ENCODE results near the gene NIPA2. TPM values are rescaled to one million over a fixed set of nuclear protein-coding genes. Genes with fewer than 3 reads are reported as not detected.

The NIPA2 gene
- total and polyA plus RNA-seq, 5 donors from 2014 or later = 39.6 to 66.4 (median 56.8) TPM

GRCh38 chr15:22885120-22885519 is 46.7 kb downstream of the NIPA2 start:
- Histone ChIP-seq H3K36me3 (ENCODE audit: control insufficient read depth, insufficient read depth, low read length) (no peaks in the 10 kb centered on the region), H3K4me3 (ENCODE audit: low read depth, low read length) (no peak overlapping the region), H3K9me3 (ENCODE audit: control insufficient read depth in 2 of 2, low read length in 2 of 2) (no peaks in the 10 kb centered on the region), H3K27me3 (ENCODE audit: control insufficient read depth, insufficient read depth, low read length) (no peaks in the 10 kb centered on the region), H3K4me1 (ENCODE audit: control insufficient read depth, insufficient read depth, low read length, poor library complexity, severe bottlenecking) (no peaks in the 10 kb centered on the region), H3K27ac (ENCODE audit: insufficient read depth, low read length, poor library complexity, severe bottlenecking) (no peak overlapping the region)
- H3K9me3 Mint-ChIP-seq = no peaks in the 10 kb centered on the region
- H3K27ac Mint-ChIP-seq = peak overlapping the region in 1 of 3 donors; percentile 11
- H3K4me1 Mint-ChIP-seq = no peaks in the 10 kb centered on the region
- H3K36me3 Mint-ChIP-seq = no peaks in the 10 kb centered on the region
- ATAC-seq (ENCODE audit: low read depth in 2 of 2) (no peak), DNase-seq (no peak)
- no peak overlapping the region for H3K4me3 Mint-ChIP-seq
- no peaks in the 10 kb centered on the region for H3K27me3 Mint-ChIP-seq

- Mint-ChIP-seq H3K9me3 (no peaks in the 10 kb centered on the region), H3K36me3 (no peaks in the 10 kb centered on the region), H3K27me3 (no peaks in the 10 kb centered on the region), H3K4me1 (no peaks in the 10 kb centered on the region), H3K4me3 (no peak overlapping the region), H3K27ac (no peak overlapping the region)
- no peaks in the 10 kb centered on the region for H3K27me3 ChIP-seq (ENCODE audit: control insufficient read depth, insufficient read depth, low read length)
- no peak overlapping the region for H3K4me3 ChIP-seq (ENCODE audit: low read depth, low read length)
- ATAC-seq (ENCODE audit: low read depth in 2 of 2) = no peak
- no peaks in the 10 kb centered on the region for H3K36me3 ChIP-seq (ENCODE audit: control insufficient read depth, insufficient read depth, low read length)
- DNase-seq = no peak
- H3K9me3 ChIP-seq (ENCODE audit: control insufficient read depth in 2 of 2, low read length in 2 of 2) = no peaks in the 10 kb centered on the region
- H3K4me1 ChIP-seq (ENCODE audit: control insufficient read depth, insufficient read depth, low read length, poor library complexity, severe bottlenecking) = no peaks in the 10 kb centered on the region
- no peak overlapping the region for H3K27ac ChIP-seq (ENCODE audit: insufficient read depth, low read length, poor library complexity, severe bottlenecking)
Measured at GRCh38 chr15:22887157-22887951, 48.9 kb downstream of the NIPA2 start.

GRCh38 chr15:22888120-22888859 is 49.8 kb downstream of the NIPA2 start:
- no peak for ATAC-seq (ENCODE audit: low read depth in 2 of 2)
- Histone ChIP-seq H3K4me3 (ENCODE audit: low read depth, low read length) (no peak overlapping the region), H3K4me1 (ENCODE audit: control insufficient read depth, insufficient read depth, low read length, poor library complexity, severe bottlenecking) (no peaks in the 10 kb centered on the region), H3K27ac (ENCODE audit: insufficient read depth, low read length, poor library complexity, severe bottlenecking) (no peak overlapping the region), H3K9me3 (ENCODE audit: control insufficient read depth in 2 of 2, low read length in 2 of 2) (no peaks in the 10 kb centered on the region), H3K36me3 (ENCODE audit: control insufficient read depth, insufficient read depth, low read length) (no peaks in the 10 kb centered on the region), H3K27me3 (ENCODE audit: control insufficient read depth, insufficient read depth, low read length) (no peaks in the 10 kb centered on the region)
- no peaks in the 10 kb centered on the region for H3K4me1 Mint-ChIP-seq
- H3K36me3 Mint-ChIP-seq = no peaks in the 10 kb centered on the region
- H3K9me3 Mint-ChIP-seq = no peaks in the 10 kb centered on the region
- H3K27ac Mint-ChIP-seq = no peak overlapping the region
- H3K4me3 Mint-ChIP-seq = no peak overlapping the region
- no peaks in the 10 kb centered on the region for H3K27me3 Mint-ChIP-seq
- DNase-seq = no peak

- Mint-ChIP-seq H3K4me1 (no peaks in the 10 kb centered on the region), H3K27ac (no peak overlapping the region), H3K4me3 (no peak overlapping the region), H3K9me3 (no peaks in the 10 kb centered on the region), H3K27me3 (no peaks in the 10 kb centered on the region), H3K36me3 (no peaks in the 10 kb centered on the region)
- no peaks in the 10 kb centered on the region for H3K4me1 ChIP-seq (ENCODE audit: control insufficient read depth, insufficient read depth, low read length, poor library complexity, severe bottlenecking)
- no peaks in the 10 kb centered on the region for H3K9me3 ChIP-seq (ENCODE audit: control insufficient read depth in 2 of 2, low read length in 2 of 2)
- DNase-seq = no peak
- H3K36me3 ChIP-seq (ENCODE audit: control insufficient read depth, insufficient read depth, low read length) = no peaks in the 10 kb centered on the region
- H3K4me3 ChIP-seq (ENCODE audit: low read depth, low read length) = no peak overlapping the region
- H3K27ac ChIP-seq (ENCODE audit: insufficient read depth, low read length, poor library complexity, severe bottlenecking) = no peak overlapping the region
- no peak for ATAC-seq (ENCODE audit: low read depth in 2 of 2)
- no peaks in the 10 kb centered on the region for H3K27me3 ChIP-seq (ENCODE audit: control insufficient read depth, insufficient read depth, low read length)
Measured at GRCh38 chr15:22889146-22889818, 50.8 kb downstream of the NIPA2 start.

GRCh38 chr15:22890296-22890695 is 51.8 kb downstream of the NIPA2 start:
- H3K27ac ChIP-seq (ENCODE audit: insufficient read depth, low read length, poor library complexity, severe bottlenecking) = no peak overlapping the region
- no peaks in the 10 kb centered on the region for H3K9me3 ChIP-seq (ENCODE audit: control insufficient read depth in 2 of 2, low read length in 2 of 2)
- no peak for ATAC-seq (ENCODE audit: low read depth in 2 of 2)
- Mint-ChIP-seq H3K36me3 (no peaks in the 10 kb centered on the region), H3K4me1 (no peaks in the 10 kb centered on the region), H3K27ac (no peak overlapping the region), H3K9me3 (no peaks in the 10 kb centered on the region), H3K27me3 (no peaks in the 10 kb centered on the region), H3K4me3 (no peak overlapping the region)
- DNase-seq = no peak
- H3K4me1 ChIP-seq (ENCODE audit: control insufficient read depth, insufficient read depth, low read length, poor library complexity, severe bottlenecking) = no peaks in the 10 kb centered on the region
- no peaks in the 10 kb centered on the region for H3K27me3 ChIP-seq (ENCODE audit: control insufficient read depth, insufficient read depth, low read length)
- no peak overlapping the region for H3K4me3 ChIP-seq (ENCODE audit: low read depth, low read length)
- H3K36me3 ChIP-seq (ENCODE audit: control insufficient read depth, insufficient read depth, low read length) = no peaks in the 10 kb centered on the region

- ATAC-seq (ENCODE audit: low read depth in 2 of 2) (no peak), DNase-seq (no peak)
- no peaks in the 10 kb centered on the region for H3K9me3 Mint-ChIP-seq
- H3K27me3 ChIP-seq (ENCODE audit: control insufficient read depth, insufficient read depth, low read length) = no peaks in the 10 kb centered on the region
- H3K9me3 ChIP-seq (ENCODE audit: control insufficient read depth in 2 of 2, low read length in 2 of 2) = no peaks in the 10 kb centered on the region
- H3K4me3 ChIP-seq (ENCODE audit: low read depth, low read length) = no peak overlapping the region
- H3K4me1 ChIP-seq (ENCODE audit: control insufficient read depth, insufficient read depth, low read length, poor library complexity, severe bottlenecking) = no peaks in the 10 kb centered on the region
- no peak overlapping the region for H3K27ac ChIP-seq (ENCODE audit: insufficient read depth, low read length, poor library complexity, severe bottlenecking)
- no peak overlapping the region for H3K27ac Mint-ChIP-seq
- H3K36me3 Mint-ChIP-seq = no peaks in the 10 kb centered on the region
- no peaks in the 10 kb centered on the region for H3K27me3 Mint-ChIP-seq
- no peaks in the 10 kb centered on the region for H3K36me3 ChIP-seq (ENCODE audit: control insufficient read depth, insufficient read depth, low read length)
- no peaks in the 10 kb centered on the region for H3K4me1 Mint-ChIP-seq
- no peak overlapping the region for H3K4me3 Mint-ChIP-seq
Measured at GRCh38 chr15:22891426-22892210, 53.2 kb downstream of the NIPA2 start.

GRCh38 chr15:22892333-22892732 is 53.9 kb downstream of the NIPA2 start:
- Histone ChIP-seq H3K4me1 (ENCODE audit: control insufficient read depth, insufficient read depth, low read length, poor library complexity, severe bottlenecking) (no peaks in the 10 kb centered on the region), H3K4me3 (ENCODE audit: low read depth, low read length) (no peak overlapping the region), H3K27ac (ENCODE audit: insufficient read depth, low read length, poor library complexity, severe bottlenecking) (no peak overlapping the region), H3K36me3 (ENCODE audit: control insufficient read depth, insufficient read depth, low read length) (no peaks in the 10 kb centered on the region), H3K9me3 (ENCODE audit: control insufficient read depth in 2 of 2, low read length in 2 of 2) (no peaks in the 10 kb centered on the region), H3K27me3 (ENCODE audit: control insufficient read depth, insufficient read depth, low read length) (no peaks in the 10 kb centered on the region)
- ATAC-seq (ENCODE audit: low read depth in 2 of 2) = no peak
- Mint-ChIP-seq H3K36me3 (no peaks in the 10 kb centered on the region), H3K27ac (no peak overlapping the region), H3K27me3 (no peaks in the 10 kb centered on the region), H3K9me3 (no peaks in the 10 kb centered on the region), H3K4me3 (no peak overlapping the region), H3K4me1 (no peaks in the 10 kb centered on the region)
- DNase-seq = no peak

Measured in CD4-positive, CD25-positive, alpha-beta regulatory T cell (primary cell).